HepG2 (cell line): ENCODE measurements around the gene SLC26A2. TPM values are rescaled to one million over a fixed set of nuclear protein-coding genes. Genes with fewer than 3 reads are reported as not detected.
A peak's percentile ranks its signal among the peaks of the same experiment; 100 is the strongest.

ENCODE experiments used
- CCDC6 ChIP-seq: sonication (generic); formaldehyde crosslinking; IDR thresholded peaks from 2 replicates; pipeline ENCODE4 v1.8.1; 2022; ENCODE audit warnings: mild to moderate bottlenecking, missing genetic modification reagents, moderate library complexity
- CEBPG ChIP-seq: IDR thresholded peaks from 2 replicates; pipeline ENCODE4 v1.6.1; 2016
- GATAD2A ChIP-seq: IDR thresholded peaks from 2 replicates; pipeline ENCODE4 v1.6.1; 2016
- HCFC1 ChIP-seq: fragments of 150-350 bp; IDR thresholded peaks from 2 replicates; pipeline ENCODE4 v1.6.1; 2014; ENCODE audit warnings: low read depth, low read length
- HIVEP1 ChIP-seq: sonication (generic); formaldehyde crosslinking; IDR thresholded peaks from 2 replicates; pipeline ENCODE4 v1.4.0; 2020; ENCODE audit warnings: mild to moderate bottlenecking, missing genetic modification reagents
- HMG20B ChIP-seq: conservative IDR thresholded peaks from 2 replicates; pipeline ENCODE4 v1.6.1; 2016; ENCODE audit warnings: missing genetic modification reagents, missing compliant biosample characterization
- MATR3 ChIP-seq: sonication (generic); formaldehyde crosslinking; IDR thresholded peaks from 2 replicates; pipeline ENCODE4 v1.4.0; 2020; ENCODE audit warnings: missing genetic modification reagents
- MXI1 ChIP-seq: IDR thresholded peaks from 3 replicates; pipeline ENCODE4 v1.6.1; 2012; ENCODE audit warnings: low read depth, low read length, inconsistent platforms, borderline replicate concordance
- NFKBIZ ChIP-seq: IDR thresholded peaks from 2 replicates; pipeline ENCODE4 v1.6.1; 2018; ENCODE audit warnings: missing genetic modification reagents, missing compliant biosample characterization
- POLR2G ChIP-seq: fragments of 200-400 bp; formaldehyde crosslinking; IDR thresholded peaks from 2 replicates; pipeline ENCODE4 v1.6.1; 2018; ENCODE audit warnings: mild to moderate bottlenecking, low read depth, low read length, moderate library complexity
- REXO4 ChIP-seq: sonication (generic); formaldehyde crosslinking; IDR thresholded peaks from 2 replicates; pipeline ENCODE4 v1.8.0; 2022; ENCODE audit warnings: missing genetic modification reagents, mild to moderate bottlenecking, borderline replicate concordance
- RXRA ChIP-seq: sonication (generic); formaldehyde crosslinking; IDR thresholded peaks from 2 replicates; pipeline ENCODE4 v1.5.1; 2020; ENCODE audit warnings: missing genetic modification reagents
- SALL1 ChIP-seq: sonication (generic); formaldehyde crosslinking; IDR thresholded peaks from 2 replicates; pipeline ENCODE4 v1.8.0; 2022; ENCODE audit warnings: mild to moderate bottlenecking, missing genetic modification reagents
- SALL2 ChIP-seq: sonication (generic); formaldehyde crosslinking; IDR thresholded peaks from 2 replicates; pipeline ENCODE4 v1.8.1; 2023; ENCODE audit warnings: mild to moderate bottlenecking, missing genetic modification reagents, inconsistent platforms
- SMARCE1 ChIP-seq: fragments of 450-650 bp; IDR thresholded peaks from 2 replicates; pipeline ENCODE4 v1.6.1; 2017; ENCODE audit warnings: borderline replicate concordance
- SNAI1 ChIP-seq: sonication (generic); formaldehyde crosslinking; IDR thresholded peaks from 2 replicates; pipeline ENCODE4 v1.5.0; 2020; ENCODE audit warnings: mild to moderate bottlenecking, missing genetic modification reagents, borderline replicate concordance
- SRSF1 ChIP-seq: fragments of 200-400 bp; formaldehyde crosslinking; optimal IDR thresholded peaks from 2 replicates; pipeline ENCODE3; 2017; ENCODE audit warnings: mild to moderate bottlenecking, low read depth, low read length, moderate library complexity
- TEAD2 ChIP-seq: sonication (generic); formaldehyde crosslinking; IDR thresholded peaks from 2 replicates; pipeline ENCODE4 v1.9.0; 2021; ENCODE audit warnings: missing genetic modification reagents
- ZHX2 ChIP-seq, 2 experiments: sonication (generic) in 1 of 2; formaldehyde crosslinking in 1 of 2; IDR thresholded peaks; 2 replicates each; pipeline versions ENCODE4 v1.6.1 to v1.9.0; 2014 to 2022; ENCODE audit warnings: antibody characterized with exemption in 1 of 2, borderline replicate concordance in 1 of 2, inconsistent platforms in 1 of 2, low read depth in 1 of 2, missing genetic modification reagents in 1 of 2
- ZNF225 ChIP-seq: sonication (generic); formaldehyde crosslinking; IDR thresholded peaks from 2 replicates; pipeline ENCODE4 v1.4.0; 2020; ENCODE audit warnings: mild to moderate bottlenecking, missing genetic modification reagents
- ZNF274 ChIP-seq: sonication (generic); formaldehyde crosslinking; IDR thresholded peaks from 2 replicates; pipeline ENCODE4 v1.5.1; 2020; ENCODE audit warnings: mild to moderate bottlenecking, missing genetic modification reagents
- ZNF317 ChIP-seq: sonication (generic); formaldehyde crosslinking; IDR thresholded peaks from 2 replicates; pipeline ENCODE4 v1.5.0; 2020; ENCODE audit warnings: mild to moderate bottlenecking, missing genetic modification reagents
- ZNF382 ChIP-seq: sonication (generic); formaldehyde crosslinking; IDR thresholded peaks from 2 replicates; pipeline ENCODE4 v1.5.0; 2020; ENCODE audit warnings: missing genetic modification reagents, mild to moderate bottlenecking, borderline replicate concordance
- ZNF549 ChIP-seq: sonication (generic); formaldehyde crosslinking; IDR thresholded peaks from 2 replicates; pipeline ENCODE4 v1.5.0; 2020; ENCODE audit warnings: missing genetic modification reagents
- ZNF570 ChIP-seq: sonication (generic); formaldehyde crosslinking; IDR thresholded peaks from 2 replicates; pipeline ENCODE4 v1.4.0; 2020; ENCODE audit warnings: mild to moderate bottlenecking, missing genetic modification reagents, borderline replicate concordance
- ZNF773 ChIP-seq: sonication (generic); formaldehyde crosslinking; IDR thresholded peaks from 2 replicates; pipeline ENCODE4 v1.4.0; 2020; ENCODE audit warnings: missing genetic modification reagents, borderline replicate concordance
- ZNF781 ChIP-seq: sonication (generic); formaldehyde crosslinking; IDR thresholded peaks from 2 replicates; pipeline ENCODE4 v1.5.1; 2020; ENCODE audit warnings: borderline replicate concordance, mild to moderate bottlenecking, missing genetic modification reagents; ENCODE audit errors: not compliant biosample characterization
- ZNF792 ChIP-seq: IDR thresholded peaks from 2 replicates; pipeline ENCODE4 v1.6.1; 2016
- ZSCAN12 ChIP-seq: sonication (generic); formaldehyde crosslinking; IDR thresholded peaks from 2 replicates; pipeline ENCODE4 v1.9.0; 2021; ENCODE audit warnings: mild to moderate bottlenecking, missing genetic modification reagents
- polyA plus RNA-seq, 8 experiments: library from polyadenylated mRNA; depleted of rRNA in 3 of 8; stranded (reverse) in 7 of 8; unstranded in 1 of 8; fragments of >200 nt; fragmentation: Illumina TruSeq in 4 of 8; extraction: Trizol in 4 of 8; gene quantifications; 2 replicates each; pipeline versions ENCODE4 v1.2.1 to v1.2.3, GENCODE V29; 2011 to 2016; ENCODE audit warnings: low read depth in 4 of 8, missing spikeins in 1 of 8, mixed read lengths in 1 of 8; ENCODE audit not compliant: insufficient read depth in 1 of 8
- total RNA-seq, 5 experiments: library from RNA; depleted of rRNA; stranded (reverse); fragments of >200 nt; fragmentation: Illumina TruSeq; extraction: Trizol; gene quantifications; 2 replicates each; pipeline ENCODE4 v1.2.3, GENCODE V29; 2016; ENCODE audit warnings: low read depth in 1 of 5

SLC26A2 gene
- total and polyA plus RNA-seq, 2 of the 13 experiments (the other 11 are each of a cell fraction or from before 2014, with no cell fraction given): 2.2 to 7.9 TPM

- TF ChIP-seq ZHX2 (IDR thresholded peaks at IDR 0.05; ENCODE audit: low read depth): no peak
- no peak for TF ChIP-seq ZHX2 (CRISPR knock-in tag; IDR thresholded peaks at IDR 0.05; ENCODE audit: borderline replicate concordance)
- TF ChIP-seq HMG20B (CRISPR knock-in tag): no peak
- TF ChIP-seq GATAD2A: no peak
- TF ChIP-seq ZSCAN12: no peak
- no peak for TF ChIP-seq SRSF1
- no peak for TF ChIP-seq REXO4
- no peak for TF ChIP-seq ZNF274 (CRISPR knock-in tag)
- TF ChIP-seq RXRA (CRISPR knock-in tag): no peak
- TF ChIP-seq CCDC6 (CRISPR knock-in tag): 0 out of 2 replicates have a peak, but pooled peaks have one; percentile 36
- no peak for TF ChIP-seq ZNF549
- TF ChIP-seq ZNF570 (CRISPR knock-in tag): no peak
- no peak for TF ChIP-seq MXI1
- no peak for TF ChIP-seq ZNF781 (CRISPR knock-in tag)
- peak; percentile 35; the same call in 1 of the 2 replicates for TF ChIP-seq ZNF317
- no peak for TF ChIP-seq MATR3 (CRISPR knock-in tag)
- no peak for TF ChIP-seq HCFC1
- TF ChIP-seq ZNF773 (CRISPR knock-in tag): no peak
- no peak for TF ChIP-seq CEBPG (CRISPR knock-in tag)
- no peak for TF ChIP-seq ZNF792 (CRISPR knock-in tag)
- no peak for TF ChIP-seq HIVEP1 (CRISPR knock-in tag)
- TF ChIP-seq ZNF382 (CRISPR knock-in tag): no peak
- TF ChIP-seq POLR2G: no peak
- no peak for TF ChIP-seq ZNF225
- TF ChIP-seq SALL1 (CRISPR knock-in tag): no peak
- no peak for TF ChIP-seq SNAI1 (CRISPR knock-in tag)
- TF ChIP-seq SALL2: no peak
- TF ChIP-seq SMARCE1: no peak
- no peak for TF ChIP-seq NFKBIZ (CRISPR knock-in tag)
- TF ChIP-seq TEAD2 (CRISPR knock-in tag): no peak
Observed at GRCh38 chr5:150000990-150001659, 40.6 kb downstream of the SLC26A2 start (continued).
